Endothelial cell of umbilical vein (primary cell): Measurements from ENCODE around the gene LRRFIP2. TPM values are rescaled to one million over a fixed set of nuclear protein-coding genes. Genes with fewer than 3 reads are reported as not detected.

Source experiments
- BruUV-seq: library from RNA; stranded (reverse); fragments of 400-500 nt; replicated peaks from 2 replicates; lab custom pipeline; 2021; lab: Mats Ljungman, UMichigan
- CTCF ChIA-PET: fragments of 300-600, 350-600 bp; sonication (Branson Sonifier 250); formaldehyde crosslinking; loops from one replicate; lab custom pipeline; 2021; ENCODE audit warnings: antibody characterized with exemption, inconsistent platforms; lab: Charles Lee
- POLR2A ChIA-PET: fragments of 300-600, 350-600 bp; sonication (Branson Sonifier 250); formaldehyde crosslinking; loops from one replicate; lab custom pipeline; 2021; ENCODE audit warnings: antibody characterized with exemption, inconsistent platforms; lab: Charles Lee
- DNase-seq: peaks from one replicate; pipeline ENCODE4 v3.0.0-alpha.2; 2011; ENCODE audit warnings: low read depth, low spot score
- FAIRE-seq: peaks from 2 replicates; lab custom pipeline; 2011; peaks lifted over from hg19 to GRCh38; lab: Jason Lieb, UNC
- H2AFZ ChIP-seq: 2 replicates; pipeline ENCODE4 v1.6.0; 2012; ENCODE audit warnings: low read depth, low read length, control low read depth, inconsistent platforms
- H3K27ac ChIP-seq: 2 replicates; pipeline ENCODE4 v1.5.1; 2011; ENCODE audit warnings: low read depth, mild to moderate bottlenecking, control low read depth, low read length, moderate library complexity; ENCODE audit not compliant: insufficient read depth
- H3K27me3 ChIP-seq, 2 experiments: 2 replicates each; pipeline versions ENCODE4 v1.6.0 to v1.6.1; 2011; ENCODE audit warnings: low read length in 2 of 2, mixed read lengths in 1 of 2; ENCODE audit not compliant: control insufficient read depth in 2 of 2, insufficient read depth in 2 of 2
- H3K36me3 ChIP-seq, 2 experiments: 2 replicates in 1 of 2; 3 replicates in 1 of 2; pipeline ENCODE4 v1.5.1; 2011; ENCODE audit warnings: low read length in 2 of 2, mild to moderate bottlenecking in 1 of 2, moderate library complexity in 1 of 2; ENCODE audit not compliant: control insufficient read depth in 2 of 2, insufficient read depth in 2 of 2; ENCODE audit errors: extremely low read depth in 1 of 2
- H3K4me1 ChIP-seq: 3 replicates; pipeline ENCODE4 v1.5.1; 2011; ENCODE audit warnings: mild to moderate bottlenecking, low read length; ENCODE audit not compliant: control insufficient read depth, insufficient read depth; ENCODE audit errors: extremely low read depth
- H3K4me2 ChIP-seq: 2 replicates; pipeline ENCODE4 v1.6.1; 2011; ENCODE audit warnings: low read length, control low read depth, mixed read lengths; ENCODE audit not compliant: insufficient read depth
- H3K4me3 ChIP-seq, 3 experiments: fragments of 200-600 bp in 1 of 3; sonication (generic), shearing (Covaris generic) in 1 of 3; replicated peaks in 1 of 3; 2 replicates each; pipeline ENCODE4 v1.5.1; 2011 to 2016; ENCODE audit warnings: control low read depth in 3 of 3, low read length in 3 of 3, mild to moderate bottlenecking in 2 of 3, inconsistent platforms in 1 of 3, low read depth in 1 of 3, moderate library complexity in 1 of 3; ENCODE audit not compliant: insufficient read depth in 1 of 3
- H3K79me2 ChIP-seq: 2 replicates; pipeline ENCODE4 v1.6.0; 2012; ENCODE audit warnings: low read length, inconsistent platforms; ENCODE audit not compliant: control insufficient read depth, insufficient read depth
- H3K9ac ChIP-seq: replicated peaks from 2 replicates; pipeline ENCODE3; 2011; ENCODE audit warnings: low read length, control low read depth; ENCODE audit not compliant: insufficient read depth; ENCODE audit errors: extremely low read depth
- H3K9me1 ChIP-seq: replicated peaks from 3 replicates; pipeline ENCODE4 v1.6.0; 2011; ENCODE audit warnings: mild to moderate bottlenecking, low read length; ENCODE audit not compliant: control insufficient read depth, insufficient read depth; ENCODE audit errors: extremely low read depth
- H3K9me3 ChIP-seq: replicated peaks from 2 replicates; pipeline ENCODE4 v1.5.1; 2012; ENCODE audit warnings: low read length, inconsistent platforms; ENCODE audit not compliant: control insufficient read depth, insufficient read depth
- H4K20me1 ChIP-seq: replicated peaks from 2 replicates; pipeline ENCODE3; 2011; ENCODE audit warnings: mild to moderate bottlenecking, low read length; ENCODE audit not compliant: control insufficient read depth, insufficient read depth; ENCODE audit errors: extremely low read depth
- CTCF ChIP-seq, 2 donors: IDR thresholded peaks; 1 replicate in 1 of 2; 2 replicates in 1 of 2; pipeline ENCODE4 v1.5.1; 2011; ENCODE audit warnings: low read length in 2 of 2, mild to moderate bottlenecking in 2 of 2, moderate library complexity in 2 of 2, control low read depth in 1 of 2, inconsistent platforms in 1 of 2, low read depth in 1 of 2; ENCODE audit not compliant: insufficient read depth in 1 of 2; ENCODE audit errors: extremely low read depth in 1 of 2
- EZH2 ChIP-seq: IDR thresholded peaks from 2 replicates; pipeline ENCODE4 v1.6.1; 2012; ENCODE audit warnings: borderline replicate concordance, low read depth, mild to moderate bottlenecking, moderate library complexity, low read length, inconsistent platforms; ENCODE audit not compliant: severe bottlenecking
- FOS ChIP-seq: IDR thresholded peaks from 2 replicates; pipeline ENCODE4 v1.6.1; 2011; ENCODE audit warnings: mild to moderate bottlenecking, low read length, moderate library complexity, borderline replicate concordance; ENCODE audit not compliant: insufficient read depth
- MAX ChIP-seq: IDR thresholded peaks from 2 replicates; pipeline ENCODE4 v1.6.1; 2011; ENCODE audit not compliant: insufficient read depth, insufficient read length
- MYC ChIP-seq: IDR thresholded peaks from one replicate; pipeline ENCODE4 v1.6.1; 2011; ENCODE audit warnings: mild to moderate bottlenecking, low read depth, low read length
- POLR2AphosphoS5 ChIP-seq: IDR thresholded peaks from 2 replicates; pipeline ENCODE4 v1.6.1; 2012; ENCODE audit warnings: low read depth, mild to moderate bottlenecking, control low read depth, low read length, moderate library complexity; ENCODE audit not compliant: insufficient read depth
- dilution Hi-C: fragments of 300-500 bp; cut with MboI; formaldehyde crosslinking; loops from one replicate; pipeline ENCODE4 v1.15.0; 2019; ENCODE audit warnings: low sequenced_read_pairs; ENCODE audit not compliant: extremely low pct_ligation_motif_present
- intact Hi-C: fragments of 100-400 bp; cut with micrococcal nuclease; formaldehyde crosslinking; loops from one replicate; pipeline ENCODE4 v1.10.0; 2022
- polyA plus RNA-seq, 4 experiments: library from polyadenylated mRNA; depleted of rRNA in 3 of 4; stranded (reverse) in 3 of 4; unstranded in 1 of 4; fragments of >200 nt; gene quantifications; 2 replicates each; pipeline versions ENCODE4 v1.2.1 to v1.2.3, GENCODE V29; 2011 to 2012; ENCODE audit warnings: missing spikeins in 1 of 4
- total RNA-seq: library from RNA; stranded (reverse); gene quantifications from 2 replicates; pipeline ENCODE4 v1.2.3, GENCODE V29; 2021

Gene LRRFIP2
- total and polyA plus RNA-seq, 2 donors (not counting 3 experiments of a cell fraction or from before 2014, with no cell fraction given) = 20.8 to 78.9 TPM

- TF ChIP-seq MAX = no peak
- no peak for TF ChIP-seq CTCF (IDR thresholded peaks at IDR 0.05; ENCODE audit: extremely low read depth in 1 of 2, insufficient read depth in 1 of 2, low read depth in 1 of 2, low read length in 2 of 2)
- TF ChIP-seq FOS = no peak
- no peak for TF ChIP-seq POLR2AphosphoS5
- TF ChIP-seq EZH2 = no peak
- no peak for TF ChIP-seq MYC
- no peak for FAIRE-seq
- H4K20me1 ChIP-seq = no peaks in the 10 kb centered on the region
- DNase-seq = no peak
- intact Hi-C loops (no loop called here), dilution Hi-C loops (no loop called here)
- H3K4me2 ChIP-seq = no peak overlapping the region
- H3K9me3 ChIP-seq = no peaks in the 10 kb centered on the region
- H3K79me2 ChIP-seq = peaks cover 5% of the 10 kb centered on the region
- no peaks in the 10 kb centered on the region for H3K4me1 ChIP-seq
- H3K36me3 ChIP-seq = peaks cover 0 to 2% of the 10 kb centered on the region in 2 experiments
- POLR2A ChIA-PET = no interaction called here
- no peaks in the 10 kb centered on the region for H3K27me3 ChIP-seq
- no peak overlapping the region for H2AFZ ChIP-seq
- BruUV-seq = no TSS peak
- CTCF ChIA-PET = no interaction called here
- H3K9me1 ChIP-seq = no peaks in the 10 kb centered on the region
- no peak overlapping the region for H3K9ac ChIP-seq
- H3K27ac ChIP-seq = no peak overlapping the region
- no peak overlapping the region for H3K4me3 ChIP-seq
These were observed 86.5 kb downstream of the LRRFIP2 start for GRCh38 chr3:37087870-37088269.
